ENCODE data around the gene ASB2. TPM values are rescaled to one million over a fixed set of nuclear protein-coding genes. Genes with fewer than 3 reads are reported as not detected.

The ASB2 gene
- total and polyA plus RNA-seq, 2 of the 8 experiments (the other 6 are each of a cell fraction or from before 2014, with no cell fraction given) = 1.0 to 2.1 TPM

GRCh38 chr14:93915800-93916199, 60.6 kb downstream of the ASB2 start (continued):
- TF ChIP-seq CBX5 (IDR thresholded peaks at IDR 0.05; ENCODE audit: low read depth, low read length) (no peak), ATF2 (IDR thresholded peaks at IDR 0.05; ENCODE audit: low read length) (no peak)
